ENCODE measurements around the gene SIRPD. TPM values are rescaled to one million over a fixed set of nuclear protein-coding genes. Genes with fewer than 3 reads are reported as not detected.

SIRPD gene
- total RNA-seq, 2 donors from 2014 or later, result not detected

DNA sequence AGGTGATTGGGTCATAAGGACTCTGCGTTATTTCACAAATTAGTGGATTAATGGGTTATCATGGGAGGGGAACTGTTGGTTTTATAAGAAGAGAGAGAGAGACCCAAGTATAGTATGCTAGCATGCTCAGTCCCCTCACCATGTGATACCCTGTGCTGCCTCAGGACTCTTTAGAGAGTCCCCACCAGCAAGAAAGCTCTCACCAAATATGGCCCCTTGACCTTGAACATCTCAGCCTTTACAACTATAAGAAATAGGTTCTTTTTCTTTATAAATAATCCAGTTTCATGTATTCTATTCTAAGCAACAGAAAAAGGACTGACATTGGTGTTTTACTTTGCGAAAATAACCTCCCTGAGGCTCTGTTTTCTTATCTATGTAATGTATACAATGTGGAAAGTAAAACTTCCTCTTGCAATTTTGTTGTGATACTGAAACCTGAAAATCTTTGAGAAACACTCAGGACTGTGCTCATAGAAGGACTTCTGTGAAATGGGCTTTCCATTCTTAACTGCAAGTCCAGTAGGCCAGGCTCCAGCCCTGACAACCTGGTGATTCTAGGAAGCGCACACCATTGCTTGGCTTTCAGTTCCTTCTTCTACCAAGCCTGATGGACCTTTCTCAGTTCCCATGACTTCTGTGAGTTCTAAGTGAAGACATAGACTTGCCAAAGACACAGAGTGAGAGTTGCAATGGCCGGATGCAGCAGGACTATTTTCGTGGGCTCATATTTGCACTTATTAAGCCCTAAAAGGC, 21.9 kb downstream of the SIRPD start:
- peak in 1 of 4 donors; percentile 54 for DNase-seq
- TF ChIP-seq POLR2A (IDR thresholded peaks at IDR 0.05), result no peak
- TF ChIP-seq, protein P1, sequence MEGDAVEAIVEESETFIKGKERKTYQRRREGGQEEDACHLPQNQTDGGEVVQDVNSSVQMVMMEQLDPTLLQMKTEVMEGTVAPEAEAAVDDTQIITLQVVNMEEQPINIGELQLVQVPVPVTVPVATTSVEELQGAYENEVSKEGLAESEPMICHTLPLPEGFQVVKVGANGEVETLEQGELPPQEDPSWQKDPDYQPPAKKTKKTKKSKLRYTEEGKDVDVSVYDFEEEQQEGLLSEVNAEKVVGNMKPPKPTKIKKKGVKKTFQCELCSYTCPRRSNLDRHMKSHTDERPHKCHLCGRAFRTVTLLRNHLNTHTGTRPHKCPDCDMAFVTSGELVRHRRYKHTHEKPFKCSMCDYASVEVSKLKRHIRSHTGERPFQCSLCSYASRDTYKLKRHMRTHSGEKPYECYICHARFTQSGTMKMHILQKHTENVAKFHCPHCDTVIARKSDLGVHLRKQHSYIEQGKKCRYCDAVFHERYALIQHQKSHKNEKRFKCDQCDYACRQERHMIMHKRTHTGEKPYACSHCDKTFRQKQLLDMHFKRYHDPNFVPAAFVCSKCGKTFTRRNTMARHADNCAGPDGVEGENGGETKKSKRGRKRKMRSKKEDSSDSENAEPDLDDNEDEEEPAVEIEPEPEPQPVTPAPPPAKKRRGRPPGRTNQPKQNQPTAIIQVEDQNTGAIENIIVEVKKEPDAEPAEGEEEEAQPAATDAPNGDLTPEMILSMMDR (IDR thresholded peaks at IDR 0.05), result no peak
- Histone ChIP-seq H3K4me1 (no peaks in the 10 kb centered on the region), H3K27me3 (peaks cover 0 to 5% of the 10 kb centered on the region in 2 donors), H3K4me3 (no peak overlapping the region), H3K36me3 (replicated peaks in 1 of 2; ENCODE audit: insufficient read depth in 1 of 2, low read depth in 2 of 2) (no peaks in the 10 kb centered on the region), H3K9me3 (no peaks in the 10 kb centered on the region), H3K27ac (no peak overlapping the region)
- no peak for ATAC-seq
- WGBS, 2 donors, result 67 to 71% methylated on average over 5 of the region's 5 CpGs
- intact Hi-C loops (cut with DNase I), result no loop called here

DNA sequence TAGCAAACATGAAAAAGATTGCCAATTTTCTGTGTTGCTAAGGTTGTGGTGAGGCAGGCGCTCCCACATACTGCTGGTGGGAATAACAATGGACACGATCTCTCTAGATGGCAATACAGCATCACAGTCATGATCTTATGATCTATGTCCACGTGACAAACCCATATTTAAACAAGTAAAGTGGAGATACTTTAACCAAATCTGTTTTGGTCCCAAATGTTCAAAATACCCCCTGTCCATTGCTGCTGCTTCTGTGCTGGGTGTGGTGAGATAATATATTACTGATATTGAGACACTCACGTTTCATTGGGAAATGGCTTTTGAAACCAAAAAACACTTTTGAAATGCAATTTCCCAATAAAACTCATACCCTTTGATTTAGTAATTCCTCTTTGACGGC, 23.0 kb downstream of the SIRPD start:
- 41 to 45% methylated on average over 5 of the region's 5 CpGs for WGBS, 2 donors
- Histone ChIP-seq H3K27me3 (peaks cover 0 to 5% of the 10 kb centered on the region in 2 donors), H3K4me3 (no peak overlapping the region), H3K27ac (no peak overlapping the region), H3K9me3 (no peaks in the 10 kb centered on the region), H3K4me1 (no peaks in the 10 kb centered on the region), H3K36me3 (replicated peaks in 1 of 2; ENCODE audit: insufficient read depth in 1 of 2, low read depth in 2 of 2) (no peaks in the 10 kb centered on the region)
- DNase-seq, result no peak
- ATAC-seq, result no peak
- no peak for TF ChIP-seq POLR2A (IDR thresholded peaks at IDR 0.05)
- TF ChIP-seq, protein P1 (IDR thresholded peaks at IDR 0.05), result no peak
- intact Hi-C loops (cut with DNase I), result no loop called here

DNA sequence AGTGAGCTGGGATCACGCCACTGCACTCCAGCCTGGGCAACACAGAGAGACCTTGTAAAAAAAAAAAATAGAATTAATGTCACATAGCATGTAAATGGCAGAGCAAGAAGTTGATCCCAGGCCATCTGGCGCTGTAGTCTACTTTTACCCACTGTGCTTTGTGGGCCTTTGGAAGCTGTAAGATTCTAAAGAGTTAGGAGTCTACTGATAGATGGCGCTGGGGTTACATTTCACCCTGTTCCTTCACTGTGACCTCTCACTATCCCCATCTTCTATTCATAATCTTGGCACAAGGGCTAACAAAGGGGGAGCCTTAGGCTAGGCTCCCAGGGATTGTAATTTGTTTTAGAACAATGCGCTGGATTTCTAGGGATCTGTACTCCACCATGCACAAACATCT, 24.4 kb downstream of the SIRPD start:
- intact Hi-C loops (cut with DNase I), result no loop called here
- 68 to 77% methylated on average over 4 of the region's 4 CpGs for WGBS, 2 donors

DNA sequence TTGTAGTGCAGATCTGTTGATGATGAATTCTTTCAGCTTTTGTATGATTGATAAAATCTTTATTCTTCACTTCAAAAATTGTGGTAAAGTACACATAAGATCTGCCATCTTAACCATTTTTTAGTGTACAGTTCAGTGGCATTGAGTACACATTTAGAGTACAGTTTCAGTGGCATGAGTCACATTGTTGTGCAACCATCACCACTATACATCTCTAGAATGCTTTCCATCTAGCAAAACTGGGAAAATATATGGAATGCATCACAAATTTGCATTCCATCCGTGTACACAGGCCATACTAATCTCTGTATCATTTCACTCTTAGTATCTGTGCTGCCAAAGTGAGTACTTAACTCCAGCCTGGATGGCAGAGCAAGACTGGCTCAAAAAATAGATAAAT, 28.7 kb downstream of the SIRPD start:
- Histone ChIP-seq H3K36me3 (replicated peaks in 1 of 2; ENCODE audit: insufficient read depth in 1 of 2, low read depth in 2 of 2) (no peaks in the 10 kb centered on the region), H3K27ac (no peak overlapping the region), H3K27me3 (peaks cover 0 to 5% of the 10 kb centered on the region in 2 donors), H3K4me3 (no peak overlapping the region), H3K9me3 (no peaks in the 10 kb centered on the region), H3K4me1 (no peaks in the 10 kb centered on the region)
- intact Hi-C loops (cut with DNase I), result no loop called here
- WGBS, 2 donors, result 12 to 15% methylated on average over 1 of the region's 1 CpG
- no peak for DNase-seq
- TF ChIP-seq POLR2A (IDR thresholded peaks at IDR 0.05), result no peak
- TF ChIP-seq, protein P1 (IDR thresholded peaks at IDR 0.05), result no peak
- ATAC-seq, result no peak

More for the DNA sequence above, 24.4 kb downstream of the SIRPD start:
- H3K27me3 ChIP-seq, result peaks cover 0 to 5% of the 10 kb centered on the region in 2 donors
- no peak overlapping the region for H3K27ac ChIP-seq
- H3K4me1 ChIP-seq, result no peaks in the 10 kb centered on the region
- ATAC-seq, result no peak
- no peak for DNase-seq
- no peaks in the 10 kb centered on the region for H3K9me3 ChIP-seq
- no peaks in the 10 kb centered on the region for H3K36me3 ChIP-seq (replicated peaks in 1 of 2; ENCODE audit: insufficient read depth in 1 of 2, low read depth in 2 of 2)
- no peak overlapping the region for H3K4me3 ChIP-seq
- TF ChIP-seq, protein P1 (IDR thresholded peaks at IDR 0.05), result no peak
- no peak for TF ChIP-seq POLR2A (IDR thresholded peaks at IDR 0.05)

DNA sequence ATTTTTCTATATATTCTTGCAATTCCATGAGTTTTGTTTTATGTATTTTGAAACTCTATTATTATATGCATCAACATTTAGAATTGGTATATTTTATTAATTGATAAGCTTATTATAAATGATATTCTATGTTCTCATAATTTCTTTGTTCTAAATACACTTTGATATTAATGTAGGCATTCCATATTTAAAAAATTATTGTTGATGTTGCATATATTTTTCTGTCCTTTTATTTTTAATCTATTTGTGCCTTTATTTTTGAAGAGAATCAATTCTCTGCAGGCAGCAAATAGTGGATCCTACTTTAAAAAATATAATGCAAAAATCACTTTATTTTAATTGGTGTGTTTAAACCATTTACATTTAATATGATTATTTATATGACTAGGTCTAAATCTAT, 29.6 kb downstream of the SIRPD start:
- intact Hi-C loops (cut with DNase I), result no loop called here
- H3K9me3 ChIP-seq, result no peaks in the 10 kb centered on the region
- H3K27ac ChIP-seq, result no peak overlapping the region
- H3K4me1 ChIP-seq, result no peaks in the 10 kb centered on the region
- H3K4me3 ChIP-seq, result no peak overlapping the region
- TF ChIP-seq, protein P1 (IDR thresholded peaks at IDR 0.05), result no peak
- no peak for TF ChIP-seq POLR2A (IDR thresholded peaks at IDR 0.05)
- ATAC-seq (no peak), DNase-seq (no peak)
- peaks cover 0 to 5% of the 10 kb centered on the region in 2 donors for H3K27me3 ChIP-seq
- no peaks in the 10 kb centered on the region for H3K36me3 ChIP-seq (replicated peaks in 1 of 2; ENCODE audit: insufficient read depth in 1 of 2, low read depth in 2 of 2)

Measured in body of pancreas (tissue), 4 donors.